GM23338 (cell line): ENCODE measurements around the gene SENP6. TPM values are rescaled to one million over a fixed set of nuclear protein-coding genes. Genes with fewer than 3 reads are reported as not detected.

Source experiments
- ATAC-seq: fragments of 200-7000 bp; cut with Tn5 transposase; 3 replicates; pipeline ENCODE4 v1.9.1; 2020
- DNase-seq: peaks from one replicate; pipeline ENCODE4 v3.0.0-alpha.2; 2015; ENCODE audit warnings: low spot score
- H2AFZ ChIP-seq: fragments of 200-600 bp; sonication (generic); 2 replicates; pipeline ENCODE4 v1.8.0; 2016; ENCODE audit warnings: antibody characterized with exemption, mild to moderate bottlenecking, moderate library complexity
- H3F3A ChIP-seq: fragments of 200-600 bp; sonication (generic); replicated peaks from 2 replicates; pipeline ENCODE4 v1.8.0; 2017; ENCODE audit warnings: antibody characterized with exemption, mixed run types, low read depth
- H3K27ac ChIP-seq: fragments of 200-600 bp; sonication (generic); 2 replicates; pipeline ENCODE4 v1.6.1; 2016; ENCODE audit warnings: low read depth
- H3K27me3 ChIP-seq: fragments of 200-600 bp; sonication (generic); 2 replicates; pipeline ENCODE4 v1.8.0; 2016; ENCODE audit warnings: mild to moderate bottlenecking, mixed run types, moderate library complexity; ENCODE audit not compliant: insufficient read depth
- H3K36me3 ChIP-seq: fragments of 200-600 bp; sonication (generic); 2 replicates; pipeline ENCODE4 v1.8.0; 2016; ENCODE audit warnings: mild to moderate bottlenecking; ENCODE audit not compliant: insufficient read depth
- H3K4me1 ChIP-seq: fragments of 200-600 bp; sonication (generic); 2 replicates; pipeline ENCODE4 v1.8.0; 2016; ENCODE audit warnings: mild to moderate bottlenecking, moderate library complexity; ENCODE audit not compliant: insufficient read depth
- H3K4me2 ChIP-seq: fragments of 200-600 bp; sonication (generic); 2 replicates; pipeline ENCODE4 v1.7.1; 2017; ENCODE audit warnings: mixed run types
- H3K4me3 ChIP-seq: fragments of 200-600 bp; sonication (generic); 2 replicates; pipeline ENCODE4 v1.6.1; 2016; ENCODE audit warnings: mixed run types
- H3K79me2 ChIP-seq: fragments of 200-600 bp; sonication (generic); replicated peaks from 2 replicates; pipeline ENCODE4 v1.8.0; 2017; ENCODE audit warnings: mild to moderate bottlenecking; ENCODE audit not compliant: insufficient read depth
- H3K9me2 ChIP-seq: fragments of 200-600 bp; sonication (generic); 2 replicates; pipeline ENCODE4 v1.8.0; 2017; ENCODE audit not compliant: insufficient read depth
- H4K20me1 ChIP-seq: fragments of 200-600 bp; sonication (generic); replicated peaks from 2 replicates; pipeline ENCODE4 v1.8.0; 2017; ENCODE audit warnings: mild to moderate bottlenecking; ENCODE audit not compliant: insufficient read depth
- H3K27ac Mint-ChIP-seq: 2 replicates; pipeline ENCODE4 v1.8.0; 2020; ENCODE audit warnings: inconsistent platforms, mild to moderate bottlenecking, moderate library complexity, mixed read lengths
- H3K27me3 Mint-ChIP-seq: 3 replicates; pipeline ENCODE4 v1.8.0; 2022; ENCODE audit warnings: low read depth, mild to moderate bottlenecking, moderate library complexity, mixed read lengths, inconsistent platforms; ENCODE audit not compliant: insufficient read depth, poor library complexity
- H3K36me3 Mint-ChIP-seq: 3 replicates; pipeline ENCODE4 v1.8.0; 2021; ENCODE audit warnings: low read depth, mild to moderate bottlenecking, inconsistent platforms, moderate library complexity, mixed read lengths
- H3K4me1 Mint-ChIP-seq: 3 replicates; pipeline ENCODE4 v1.8.0; 2020; ENCODE audit warnings: mild to moderate bottlenecking, inconsistent platforms, mixed read lengths
- H3K4me3 Mint-ChIP-seq: 3 replicates; pipeline ENCODE4 v1.8.0; 2021; ENCODE audit warnings: moderate library complexity, mild to moderate bottlenecking, inconsistent platforms, mixed read lengths
- H3K9me3 Mint-ChIP-seq: 3 replicates; pipeline ENCODE4 v1.8.0; 2020; ENCODE audit warnings: moderate library complexity, mild to moderate bottlenecking, inconsistent platforms, mixed read lengths
- CREB1 ChIP-seq: fragments of 250-450 bp; sonication (Bioruptor Pico); IDR thresholded peaks from 2 replicates; pipeline ENCODE4 v1.5.0; 2020; ENCODE audit warnings: low read depth, mild to moderate bottlenecking, moderate library complexity
- EZH2 ChIP-seq: fragments of 200-600 bp; sonication (generic); IDR thresholded peaks from one replicate; pipeline ENCODE4 v1.8.0; 2017; ENCODE audit warnings: antibody characterized with exemption, mild to moderate bottlenecking, low read depth; ENCODE audit not compliant: unreplicated experiment
- EZH2phosphoT487 ChIP-seq: fragments of 200-600 bp; sonication (generic); IDR thresholded peaks from one replicate; pipeline ENCODE4 v1.8.1; 2018; ENCODE audit warnings: antibody characterized with exemption; ENCODE audit not compliant: unreplicated experiment
- NANOG ChIP-seq: IDR thresholded peaks from 2 replicates; pipeline ENCODE4 v1.6.1; 2016; ENCODE audit warnings: antibody characterized with exemption, borderline replicate concordance
- POLR2AphosphoS5 ChIP-seq: IDR thresholded peaks from 2 replicates; pipeline ENCODE4 v1.6.1; 2016; ENCODE audit warnings: antibody characterized with exemption, low read depth
- STAT1 ChIP-seq: IDR thresholded peaks from one replicate; pipeline ENCODE4 v1.6.1; 2016; ENCODE audit warnings: antibody characterized with exemption; ENCODE audit not compliant: unreplicated experiment
- ZNF331 ChIP-seq: fragments of 250-450 bp; sonication (Bioruptor Pico); IDR thresholded peaks from 2 replicates; pipeline ENCODE4 v1.5.0; 2020; ENCODE audit warnings: low read depth, mild to moderate bottlenecking, moderate library complexity
- polyA plus RNA-seq: library from polyadenylated mRNA; unstranded; fragments of >200 nt; fragmentation: Nextera tagmentation; extraction: Ambion mirVana; gene quantifications from 2 replicates; pipeline ENCODE4 v1.2.1, GENCODE V29; 2016
- total RNA-seq: library from RNA; depleted of rRNA; stranded (reverse); fragments of >200 nt; shearing (Covaris generic); gene quantifications from 2 replicates; pipeline ENCODE4 v1.2.3, GENCODE V29; 2014
- TF ChIP-seq, protein P1 (sequence below), 2 experiments: fragments of 200-600 bp in 1 of 2; sonication (generic) in 1 of 2; conservative IDR thresholded peaks; 2 replicates each; pipeline versions ENCODE4 v1.5.1 to v1.6.1; 2016 to 2017; ENCODE audit warnings: antibody characterized with exemption in 2 of 2, low read depth in 2 of 2, mild to moderate bottlenecking in 2 of 2, moderate library complexity in 1 of 2
- TF ChIP-seq, protein P2 (sequence below): fragments of 250-450 bp; sonication (Bioruptor Pico); IDR thresholded peaks from 2 replicates; pipeline ENCODE4 v1.5.0; 2020; ENCODE audit warnings: mild to moderate bottlenecking, moderate library complexity
- TF ChIP-seq, protein P3 (sequence below): IDR thresholded peaks from 2 replicates; pipeline ENCODE4 v1.6.1; 2016; ENCODE audit warnings: antibody characterized with exemption

The SENP6 gene
- total and polyA plus RNA-seq, 2 experiments from 2014 or later: 66.6 to 114 TPM

DNA sequence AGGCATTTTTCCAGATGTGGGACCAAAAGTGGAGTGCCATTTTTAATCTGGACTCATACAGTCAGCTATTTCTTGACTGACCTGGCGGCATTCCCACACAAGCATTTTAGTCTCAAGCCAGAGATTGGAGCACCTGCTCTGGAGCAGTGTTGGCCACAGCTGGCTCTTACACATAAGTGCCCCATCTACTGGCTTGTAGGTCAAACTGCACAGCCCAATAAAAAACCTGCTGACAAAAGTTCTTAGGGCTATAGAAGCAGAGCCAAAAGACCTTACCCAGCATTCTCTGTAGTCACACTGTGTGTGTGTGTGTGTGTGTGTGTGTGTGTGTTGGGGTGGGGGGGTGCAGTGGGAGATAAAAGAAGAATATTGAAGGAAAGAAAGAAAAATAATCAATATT, 38.6 kb upstream of the SENP6 start:
- no peak overlapping the region for H3K4me3 ChIP-seq
- H4K20me1 ChIP-seq: no peaks in the 10 kb centered on the region
- H3F3A ChIP-seq: no peaks in the 10 kb centered on the region
- no peaks in the 10 kb centered on the region for H3K27me3 ChIP-seq
- 0 out of 2 replicates have a peak, but pooled peaks cover 6% of the 10 kb centered on the region for H3K9me2 ChIP-seq
- H3K4me2 ChIP-seq: no peak overlapping the region
- DNase-seq: peak; percentile 83
- Mint-ChIP-seq H3K27me3 (peaks cover 4% of the 10 kb centered on the region), H3K9me3 (peaks cover 25% of the 10 kb centered on the region), H3K36me3 (peaks cover 16% of the 10 kb centered on the region), H3K4me1 (no peaks in the 10 kb centered on the region), H3K27ac (no peak overlapping the region), H3K4me3 (no peak overlapping the region)
- no peaks in the 10 kb centered on the region for H3K4me1 ChIP-seq
- TF ChIP-seq, protein P1, sequence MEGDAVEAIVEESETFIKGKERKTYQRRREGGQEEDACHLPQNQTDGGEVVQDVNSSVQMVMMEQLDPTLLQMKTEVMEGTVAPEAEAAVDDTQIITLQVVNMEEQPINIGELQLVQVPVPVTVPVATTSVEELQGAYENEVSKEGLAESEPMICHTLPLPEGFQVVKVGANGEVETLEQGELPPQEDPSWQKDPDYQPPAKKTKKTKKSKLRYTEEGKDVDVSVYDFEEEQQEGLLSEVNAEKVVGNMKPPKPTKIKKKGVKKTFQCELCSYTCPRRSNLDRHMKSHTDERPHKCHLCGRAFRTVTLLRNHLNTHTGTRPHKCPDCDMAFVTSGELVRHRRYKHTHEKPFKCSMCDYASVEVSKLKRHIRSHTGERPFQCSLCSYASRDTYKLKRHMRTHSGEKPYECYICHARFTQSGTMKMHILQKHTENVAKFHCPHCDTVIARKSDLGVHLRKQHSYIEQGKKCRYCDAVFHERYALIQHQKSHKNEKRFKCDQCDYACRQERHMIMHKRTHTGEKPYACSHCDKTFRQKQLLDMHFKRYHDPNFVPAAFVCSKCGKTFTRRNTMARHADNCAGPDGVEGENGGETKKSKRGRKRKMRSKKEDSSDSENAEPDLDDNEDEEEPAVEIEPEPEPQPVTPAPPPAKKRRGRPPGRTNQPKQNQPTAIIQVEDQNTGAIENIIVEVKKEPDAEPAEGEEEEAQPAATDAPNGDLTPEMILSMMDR (conservative IDR thresholded peaks at IDR 0.05; ENCODE audit: low read depth in 2 of 2): peak; percentile 62 to 74
- TF ChIP-seq NANOG: no peak
- no peaks in the 10 kb centered on the region for H3K79me2 ChIP-seq
- ATAC-seq: peak; percentile 98
- no peaks in the 10 kb centered on the region for H3K36me3 ChIP-seq
- no peak overlapping the region for H3K27ac ChIP-seq
- peak overlapping the region; percentile 6; the same call in 1 of the 2 replicates for H2AFZ ChIP-seq

DNA sequence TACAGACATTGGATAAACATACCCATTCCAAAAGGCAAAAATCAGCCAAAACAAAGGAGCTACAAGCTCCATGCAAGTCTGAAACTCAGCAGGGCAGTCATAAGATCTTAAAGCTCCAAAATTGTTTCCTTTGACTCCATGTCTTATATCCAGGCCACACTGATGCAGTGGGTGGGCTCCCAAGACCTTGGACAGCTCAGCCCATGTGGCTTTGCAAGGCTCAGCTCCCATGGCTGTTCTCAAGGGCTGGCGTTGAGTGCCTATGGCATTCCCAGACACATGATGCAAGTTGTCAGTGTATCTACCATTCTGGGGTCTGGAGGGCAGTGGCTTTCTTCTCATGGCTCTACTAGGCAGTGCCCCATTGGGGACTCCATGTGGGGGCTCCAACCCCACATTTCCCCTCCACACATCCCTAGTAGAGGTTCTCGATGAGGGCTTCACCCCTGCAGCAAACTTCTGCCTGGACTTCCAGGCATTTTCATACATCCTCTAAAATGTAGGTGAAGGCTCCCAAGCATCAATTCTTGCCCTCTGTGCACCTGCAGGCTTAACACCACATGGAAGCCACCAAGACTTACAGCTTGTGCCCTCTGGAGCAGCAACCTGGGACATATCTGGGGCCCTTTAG, 35.4 kb upstream of the SENP6 start:
- no peaks in the 10 kb centered on the region for H4K20me1 ChIP-seq
- H3K79me2 ChIP-seq: no peaks in the 10 kb centered on the region
- DNase-seq (no peak), ATAC-seq (no peak)
- no peak overlapping the region for H3K27ac Mint-ChIP-seq
- no peaks in the 10 kb centered on the region for H3K36me3 ChIP-seq
- no peaks in the 10 kb centered on the region for H3K4me1 Mint-ChIP-seq
- H3K4me3 ChIP-seq: no peak overlapping the region
- H3K4me3 Mint-ChIP-seq: no peak overlapping the region
- H3F3A ChIP-seq: no peaks in the 10 kb centered on the region
- no peaks in the 10 kb centered on the region for H3K4me1 ChIP-seq
- no peak overlapping the region for H2AFZ ChIP-seq
- no peak overlapping the region for H3K4me2 ChIP-seq
- peaks cover 9% of the 10 kb centered on the region; the same call in 1 of the 2 replicates for H3K9me2 ChIP-seq
- H3K27me3 Mint-ChIP-seq: no peaks in the 10 kb centered on the region
- H3K9me3 Mint-ChIP-seq: peaks cover 32% of the 10 kb centered on the region
- H3K36me3 Mint-ChIP-seq: peaks cover 16% of the 10 kb centered on the region
- no peak overlapping the region for H3K27ac ChIP-seq
- no peaks in the 10 kb centered on the region for H3K27me3 ChIP-seq
- TF ChIP-seq, protein P2, sequence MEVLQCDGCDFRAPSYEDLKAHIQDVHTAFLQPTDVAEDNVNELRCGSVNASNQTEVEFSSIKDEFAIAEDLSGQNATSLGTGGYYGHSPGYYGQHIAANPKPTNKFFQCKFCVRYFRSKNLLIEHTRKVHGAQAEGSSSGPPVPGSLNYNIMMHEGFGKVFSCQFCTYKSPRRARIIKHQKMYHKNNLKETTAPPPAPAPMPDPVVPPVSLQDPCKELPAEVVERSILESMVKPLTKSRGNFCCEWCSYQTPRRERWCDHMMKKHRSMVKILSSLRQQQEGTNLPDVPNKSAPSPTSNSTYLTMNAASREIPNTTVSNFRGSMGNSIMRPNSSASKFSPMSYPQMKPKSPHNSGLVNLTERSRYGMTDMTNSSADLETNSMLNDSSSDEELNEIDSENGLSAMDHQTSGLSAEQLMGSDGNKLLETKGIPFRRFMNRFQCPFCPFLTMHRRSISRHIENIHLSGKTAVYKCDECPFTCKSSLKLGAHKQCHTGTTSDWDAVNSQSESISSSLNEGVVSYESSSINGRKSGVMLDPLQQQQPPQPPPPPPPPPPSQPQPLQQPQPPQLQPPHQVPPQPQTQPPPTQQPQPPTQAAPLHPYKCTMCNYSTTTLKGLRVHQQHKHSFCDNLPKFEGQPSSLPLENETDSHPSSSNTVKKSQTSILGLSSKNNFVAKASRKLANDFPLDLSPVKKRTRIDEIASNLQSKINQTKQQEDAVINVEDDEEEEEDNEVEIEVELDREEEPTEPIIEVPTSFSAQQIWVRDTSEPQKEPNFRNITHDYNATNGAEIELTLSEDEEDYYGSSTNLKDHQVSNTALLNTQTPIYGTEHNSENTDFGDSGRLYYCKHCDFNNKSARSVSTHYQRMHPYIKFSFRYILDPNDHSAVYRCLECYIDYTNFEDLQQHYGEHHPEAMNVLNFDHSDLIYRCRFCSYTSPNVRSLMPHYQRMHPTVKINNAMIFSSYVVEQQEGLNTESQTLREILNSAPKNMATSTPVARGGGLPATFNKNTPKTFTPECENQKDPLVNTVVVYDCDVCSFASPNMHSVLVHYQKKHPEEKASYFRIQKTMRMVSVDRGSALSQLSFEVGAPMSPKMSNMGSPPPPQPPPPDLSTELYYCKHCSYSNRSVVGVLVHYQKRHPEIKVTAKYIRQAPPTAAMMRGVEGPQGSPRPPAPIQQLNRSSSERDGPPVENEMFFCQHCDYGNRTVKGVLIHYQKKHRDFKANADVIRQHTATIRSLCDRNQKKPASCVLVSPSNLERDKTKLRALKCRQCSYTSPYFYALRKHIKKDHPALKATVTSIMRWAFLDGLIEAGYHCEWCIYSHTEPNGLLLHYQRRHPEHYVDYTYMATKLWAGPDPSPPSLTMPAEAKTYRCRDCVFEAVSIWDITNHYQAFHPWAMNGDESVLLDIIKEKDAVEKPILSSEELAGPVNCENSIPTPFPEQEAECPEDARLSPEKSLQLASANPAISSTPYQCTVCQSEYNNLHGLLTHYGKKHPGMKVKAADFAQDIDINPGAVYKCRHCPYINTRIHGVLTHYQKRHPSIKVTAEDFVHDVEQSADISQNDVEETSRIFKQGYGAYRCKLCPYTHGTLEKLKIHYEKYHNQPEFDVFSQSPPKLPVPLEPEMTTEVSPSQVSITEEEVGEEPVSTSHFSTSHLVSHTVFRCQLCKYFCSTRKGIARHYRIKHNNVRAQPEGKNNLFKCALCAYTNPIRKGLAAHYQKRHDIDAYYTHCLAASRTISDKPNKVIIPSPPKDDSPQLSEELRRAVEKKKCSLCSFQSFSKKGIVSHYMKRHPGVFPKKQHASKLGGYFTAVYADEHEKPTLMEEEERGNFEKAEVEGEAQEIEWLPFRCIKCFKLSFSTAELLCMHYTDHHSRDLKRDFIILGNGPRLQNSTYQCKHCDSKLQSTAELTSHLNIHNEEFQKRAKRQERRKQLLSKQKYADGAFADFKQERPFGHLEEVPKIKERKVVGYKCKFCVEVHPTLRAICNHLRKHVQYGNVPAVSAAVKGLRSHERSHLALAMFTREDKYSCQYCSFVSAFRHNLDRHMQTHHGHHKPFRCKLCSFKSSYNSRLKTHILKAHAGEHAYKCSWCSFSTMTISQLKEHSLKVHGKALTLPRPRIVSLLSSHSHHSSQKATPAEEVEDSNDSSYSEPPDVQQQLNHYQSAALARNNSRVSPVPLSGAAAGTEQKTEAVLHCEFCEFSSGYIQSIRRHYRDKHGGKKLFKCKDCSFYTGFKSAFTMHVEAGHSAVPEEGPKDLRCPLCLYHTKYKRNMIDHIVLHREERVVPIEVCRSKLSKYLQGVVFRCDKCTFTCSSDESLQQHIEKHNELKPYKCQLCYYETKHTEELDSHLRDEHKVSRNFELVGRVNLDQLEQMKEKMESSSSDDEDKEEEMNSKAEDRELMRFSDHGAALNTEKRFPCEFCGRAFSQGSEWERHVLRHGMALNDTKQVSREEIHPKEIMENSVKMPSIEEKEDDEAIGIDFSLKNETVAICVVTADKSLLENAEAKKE (CRISPR knock-in tag): no peak
- no peak for TF ChIP-seq POLR2AphosphoS5
- TF ChIP-seq EZH2: no peak
- no peak for TF ChIP-seq STAT1
- TF ChIP-seq CREB1: no peak
- no peak for TF ChIP-seq EZH2phosphoT487
- TF ChIP-seq, protein P3, sequence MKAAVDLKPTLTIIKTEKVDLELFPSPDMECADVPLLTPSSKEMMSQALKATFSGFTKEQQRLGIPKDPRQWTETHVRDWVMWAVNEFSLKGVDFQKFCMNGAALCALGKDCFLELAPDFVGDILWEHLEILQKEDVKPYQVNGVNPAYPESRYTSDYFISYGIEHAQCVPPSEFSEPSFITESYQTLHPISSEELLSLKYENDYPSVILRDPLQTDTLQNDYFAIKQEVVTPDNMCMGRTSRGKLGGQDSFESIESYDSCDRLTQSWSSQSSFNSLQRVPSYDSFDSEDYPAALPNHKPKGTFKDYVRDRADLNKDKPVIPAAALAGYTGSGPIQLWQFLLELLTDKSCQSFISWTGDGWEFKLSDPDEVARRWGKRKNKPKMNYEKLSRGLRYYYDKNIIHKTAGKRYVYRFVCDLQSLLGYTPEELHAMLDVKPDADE: no peak
- TF ChIP-seq, protein P1 (conservative IDR thresholded peaks at IDR 0.05; ENCODE audit: low read depth in 2 of 2): no peak
- no peak for TF ChIP-seq ZNF331 (CRISPR knock-in tag)
